GM12878 (cell line): Measurements from ENCODE around the gene NUDT22. TPM values are rescaled to one million over a fixed set of nuclear protein-coding genes. Genes with fewer than 3 reads are reported as not detected.
A peak's percentile ranks its signal among the peaks of the same experiment; 100 is the strongest.

Experiments
- ATF2 ChIP-seq: IDR thresholded peaks from 2 replicates; pipeline ENCODE4 v1.6.1; 2012; ENCODE audit warnings: low read length, inconsistent platforms
- CREB1 ChIP-seq: IDR thresholded peaks from 2 replicates; pipeline ENCODE4 v1.6.1; 2012; ENCODE audit warnings: low read depth, mild to moderate bottlenecking, inconsistent platforms
- EGR1 ChIP-seq, 2 experiments: IDR thresholded peaks; 1 replicate in 1 of 2; 2 replicates in 1 of 2; pipeline ENCODE4 v1.6.1; 2011 to 2012; ENCODE audit warnings: low read depth in 2 of 2, low read length in 2 of 2, borderline replicate concordance in 1 of 2, mild to moderate bottlenecking in 1 of 2, moderate library complexity in 1 of 2
- HDAC6 ChIP-seq: fragments of 200-600 bp; sonication (generic); IDR thresholded peaks from one replicate; pipeline ENCODE4 v1.8.0; 2017; ENCODE audit warnings: antibody characterized with exemption; ENCODE audit not compliant: unreplicated experiment
- JUND ChIP-seq: IDR thresholded peaks from 2 replicates; pipeline ENCODE4 v1.6.1; 2012; ENCODE audit warnings: low read depth, mild to moderate bottlenecking, low read length, improper control_type of control experiment, moderate library complexity
- MAX ChIP-seq: IDR thresholded peaks from 2 replicates; pipeline ENCODE4 v1.6.1; 2012; ENCODE audit warnings: low read depth, low read length, improper control_type of control experiment
- MXI1 ChIP-seq: fragments of 150-350 bp; IDR thresholded peaks from 2 replicates; pipeline ENCODE4 v1.6.1; 2011; ENCODE audit warnings: low read depth, mild to moderate bottlenecking, inconsistent platforms, low read length, improper control_type of control experiment
- NFYA ChIP-seq: IDR thresholded peaks from 2 replicates; pipeline ENCODE4 v1.6.1; 2011; ENCODE audit warnings: low read depth, mild to moderate bottlenecking, low read length, improper control_type of control experiment, borderline replicate concordance
- PKNOX1 ChIP-seq: fragments of 450-650 bp; IDR thresholded peaks from 2 replicates; pipeline ENCODE4 v1.6.1; 2016; ENCODE audit warnings: mild to moderate bottlenecking
- PML ChIP-seq: IDR thresholded peaks from 2 replicates; pipeline ENCODE4 v1.6.1; 2012; ENCODE audit warnings: low read length, inconsistent platforms
- POLR2AphosphoS2 ChIP-seq: IDR thresholded peaks from 2 replicates; pipeline ENCODE4 v1.6.1; 2011; ENCODE audit warnings: low read depth, mild to moderate bottlenecking, low read length, improper control_type of control experiment, moderate library complexity
- TBL1XR1 ChIP-seq: IDR thresholded peaks from 2 replicates; pipeline ENCODE4 v1.6.1; 2012; ENCODE audit warnings: low read depth, low read length, improper control_type of control experiment
- USF1 ChIP-seq: IDR thresholded peaks from 2 replicates; pipeline ENCODE4 v1.6.1; 2011; ENCODE audit warnings: borderline replicate concordance, low read depth, mild to moderate bottlenecking, moderate library complexity, mixed read lengths, low read length; ENCODE audit not compliant: insufficient read depth; ENCODE audit errors: extremely low read length
- USF2 ChIP-seq: IDR thresholded peaks from 2 replicates; pipeline ENCODE4 v1.6.1; 2011; ENCODE audit warnings: low read depth, low read length, improper control_type of control experiment, borderline replicate concordance
- YBX1 ChIP-seq: fragments of 450-650 bp; IDR thresholded peaks from 2 replicates; pipeline ENCODE4 v1.6.1; 2016; ENCODE audit warnings: antibody characterized with exemption
- ZNF24 ChIP-seq: fragments of 450-650 bp; IDR thresholded peaks from 2 replicates; pipeline ENCODE4 v1.6.1; 2017; ENCODE audit warnings: antibody characterized with exemption, mild to moderate bottlenecking
- ZNF384 ChIP-seq: IDR thresholded peaks from 2 replicates; pipeline ENCODE4 v1.6.1; 2012; ENCODE audit warnings: low read depth, mild to moderate bottlenecking, low read length, improper control_type of control experiment, borderline replicate concordance
- ZNF592 ChIP-seq: fragments of 450-650 bp; IDR thresholded peaks from 2 replicates; pipeline ENCODE4 v1.6.1; 2017; ENCODE audit warnings: mild to moderate bottlenecking, moderate library complexity
- ZSCAN29 ChIP-seq: fragments of 450-650 bp; IDR thresholded peaks from 2 replicates; pipeline ENCODE4 v1.6.1; 2017; ENCODE audit warnings: mild to moderate bottlenecking, moderate library complexity
- ZZZ3 ChIP-seq: IDR thresholded peaks from 2 replicates; pipeline ENCODE4 v1.6.1; 2011; ENCODE audit warnings: low read depth; ENCODE audit not compliant: control insufficient read depth, insufficient read length
- polyA plus RNA-seq, 11 experiments: library from polyadenylated mRNA; depleted of rRNA in 4 of 11; unstranded in 6 of 11; stranded (reverse) in 5 of 11; fragments of >200 nt; fragmentation: Nextera tagmentation in 4 of 11; fragmentation: Illumina TruSeq in 1 of 11; extraction: Ambion mirVana in 4 of 11; extraction: Trizol in 1 of 11; gene quantifications; 1 replicate in 1 of 11; 2 replicates in 10 of 11; pipeline versions ENCODE4 v1.2.1 to v1.2.3, GENCODE V29; 2011 to 2016; ENCODE audit warnings: inconsistent platforms in 2 of 11, missing spikeins in 2 of 11, low read depth in 1 of 11
- total RNA-seq, 4 experiments: library from RNA; depleted of rRNA in 3 of 4; stranded (reverse); fragments of >200 nt in 3 of 4; fragmentation: Illumina TruSeq in 1 of 4; extraction: Trizol in 1 of 4; gene quantifications; 2 replicates each; pipeline versions ENCODE4 v1.2.1 to v1.2.3, GENCODE V29; 2013 to 2021

NUDT22 gene
- total and polyA plus RNA-seq, 10 of the 15 experiments (the other 5 are each of a cell fraction or from before 2014, with no cell fraction given): 6.7 to 115 (median 64.7) TPM

GRCh38 chr11:64240435-64241240 is 14.6 kb downstream of the NUDT22 start, which contains the start of gene FKBP2 (continued):
- TF ChIP-seq PKNOX1: no peak; the same call in 1 of the 2 replicates
- TF ChIP-seq ZZZ3: no peak
- TF ChIP-seq POLR2AphosphoS2: peak; percentile 89
- TF ChIP-seq USF1: no peak
- TF ChIP-seq MAX: no peak; the same call in 1 of the 2 replicates
- TF ChIP-seq ZSCAN29: no peak
- TF ChIP-seq YBX1: no peak
- no peak for TF ChIP-seq ZNF592
- no peak for TF ChIP-seq JUND
- TF ChIP-seq HDAC6: no peak
- no peak for TF ChIP-seq USF2
- peak in 1 of 2 experiments; percentile 90; a peak in 2 of 3 replicates for TF ChIP-seq EGR1 (IDR thresholded peaks at IDR 0.05; ENCODE audit: borderline replicate concordance in 1 of 2, low read depth in 2 of 2, low read length in 2 of 2)
- TF ChIP-seq ZNF384: no peak
- TF ChIP-seq ATF2: no peak
- TF ChIP-seq PML: no peak
- TF ChIP-seq ZNF24: no peak
- peak; percentile 43 for TF ChIP-seq TBL1XR1
- no peak for TF ChIP-seq CREB1
- TF ChIP-seq MXI1: peak; percentile 61
- TF ChIP-seq NFYA: no peak
